Stimulated activated CD4-positive, alpha-beta T cell treated with anti-CD3 and anti-CD28 coated beads, Interleukin-2, amount 100 ng/mL, for 24 hours (primary cell): ENCODE measurements around the gene SLC52A3.

Experiments
- DNase-seq, 2 donors: peaks; one replicate each; pipeline ENCODE4 v3.0.0-alpha.2; 2020

SLC52A3 gene

DNA sequence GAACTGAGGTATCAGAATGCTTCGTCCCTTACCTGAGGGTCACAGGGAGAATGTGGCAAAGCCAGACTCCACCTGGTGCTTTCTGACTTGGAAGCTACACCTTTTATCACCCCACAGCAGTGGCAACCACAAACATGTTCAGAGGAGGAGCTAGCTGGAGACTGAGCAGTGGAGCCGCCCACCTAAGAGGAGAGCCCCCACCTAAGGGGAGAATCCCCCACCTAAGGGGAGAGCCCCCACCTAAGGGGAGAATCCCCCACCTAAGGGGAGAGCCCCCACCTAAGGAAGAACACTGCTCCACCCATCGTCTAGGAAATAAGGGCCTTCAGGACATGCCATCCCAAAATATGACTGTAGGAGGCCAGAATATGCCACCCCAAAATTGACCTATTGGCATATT is 4.0 kb downstream of the SLC52A3 start:
- DNase-seq = no peak

DNA sequence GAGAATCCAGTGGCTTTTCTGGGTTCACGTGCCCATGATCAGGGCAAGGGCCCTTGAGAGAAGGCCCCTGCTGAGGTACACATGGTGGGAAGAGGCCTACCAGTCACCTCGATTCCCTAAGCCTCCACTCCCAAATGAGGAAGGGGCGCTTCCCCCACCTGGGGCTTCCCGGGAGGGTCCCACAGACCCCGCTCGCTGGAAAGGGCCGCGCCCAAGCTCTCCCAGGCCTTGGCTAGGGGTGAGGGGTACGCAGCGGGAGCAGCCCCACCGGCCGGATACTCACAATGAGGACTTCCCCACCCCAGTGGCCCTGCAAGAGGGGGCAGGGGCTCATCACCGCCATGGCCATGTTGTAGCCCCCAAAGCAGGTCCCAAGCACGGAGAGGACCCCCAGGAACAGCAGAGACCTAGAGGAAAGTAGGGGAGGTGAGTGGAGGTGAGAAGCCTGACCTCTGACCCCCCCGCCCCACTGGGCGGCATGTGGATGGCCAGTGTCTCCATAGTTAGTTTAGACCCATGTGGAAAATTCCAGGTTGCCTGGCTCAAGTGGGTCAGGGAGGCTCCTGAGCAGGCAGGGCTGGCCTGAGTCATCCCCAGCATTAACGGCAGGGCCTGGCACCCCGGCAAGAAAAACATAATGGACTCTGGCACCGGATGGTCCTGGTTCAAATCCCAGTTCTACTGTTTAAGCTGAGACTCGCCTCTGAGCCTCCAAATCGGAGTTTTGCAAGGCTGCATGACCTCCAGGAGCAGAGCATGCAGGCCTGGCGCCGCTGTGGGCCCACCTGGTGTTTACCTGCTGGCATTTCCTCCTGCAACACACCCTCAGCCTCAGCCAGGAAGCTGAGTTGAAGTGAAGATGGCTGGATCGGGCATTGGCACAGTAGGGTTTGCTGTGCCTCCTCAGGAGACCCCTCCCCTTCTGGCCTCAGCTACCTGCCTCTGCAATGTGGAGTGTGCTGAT is 6.6 kb downstream of the SLC52A3 start:
- DNase-seq = no peak

DNA sequence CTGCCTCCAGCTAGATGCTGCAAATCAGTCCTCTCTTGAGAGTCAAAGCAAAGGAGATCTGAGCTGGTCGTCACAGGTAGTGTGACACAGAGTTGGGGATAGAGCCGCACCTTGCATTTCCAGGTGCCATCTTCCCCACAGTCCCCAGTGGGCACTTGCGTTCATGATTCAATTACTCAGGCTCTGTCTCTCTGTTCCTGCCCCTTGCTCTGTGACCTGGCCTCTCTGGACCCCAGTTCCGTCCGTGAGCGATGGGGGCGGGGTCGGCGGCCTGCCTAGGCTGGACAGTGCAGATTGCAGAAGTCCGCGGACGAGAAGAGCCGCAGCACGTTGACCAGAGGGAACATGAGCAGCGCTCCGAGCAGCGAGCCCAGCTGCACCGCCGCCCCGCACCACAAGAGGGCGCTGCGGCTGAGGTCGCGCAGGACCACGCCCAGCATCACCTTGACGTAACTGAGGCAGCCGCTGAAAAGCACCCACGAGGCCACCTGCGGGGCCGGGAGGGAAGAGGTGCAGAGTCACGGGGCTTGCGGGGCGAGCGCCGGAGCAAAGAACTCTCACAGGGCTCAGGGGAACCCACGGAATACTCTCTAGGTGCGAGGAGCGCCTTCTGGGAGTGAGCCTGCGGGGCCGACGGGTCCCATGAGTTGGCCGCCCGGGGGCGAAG is 7.4 kb downstream of the SLC52A3 start:
- peak; percentile 42 to 63 for DNase-seq

DNA sequence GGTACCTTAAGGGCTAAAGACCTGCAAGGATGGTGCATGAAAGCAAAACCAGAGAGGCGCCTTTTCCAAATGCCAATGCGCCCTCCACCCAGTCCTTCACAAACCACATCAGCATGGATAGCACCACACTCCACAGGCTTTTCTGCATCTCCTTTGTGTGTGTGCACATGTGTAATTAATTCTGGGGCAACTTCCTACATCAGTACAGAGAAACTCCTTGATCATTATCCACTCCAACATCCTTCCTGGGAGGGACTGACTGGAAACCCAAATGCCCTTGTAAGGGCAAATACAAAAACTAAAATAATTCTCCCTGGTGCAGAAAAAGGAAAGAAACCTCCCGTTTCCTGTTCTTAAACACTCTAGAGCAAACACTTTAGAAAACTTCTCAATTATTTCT is 10.8 kb downstream of the SLC52A3 start:
- DNase-seq = no peak

DNA sequence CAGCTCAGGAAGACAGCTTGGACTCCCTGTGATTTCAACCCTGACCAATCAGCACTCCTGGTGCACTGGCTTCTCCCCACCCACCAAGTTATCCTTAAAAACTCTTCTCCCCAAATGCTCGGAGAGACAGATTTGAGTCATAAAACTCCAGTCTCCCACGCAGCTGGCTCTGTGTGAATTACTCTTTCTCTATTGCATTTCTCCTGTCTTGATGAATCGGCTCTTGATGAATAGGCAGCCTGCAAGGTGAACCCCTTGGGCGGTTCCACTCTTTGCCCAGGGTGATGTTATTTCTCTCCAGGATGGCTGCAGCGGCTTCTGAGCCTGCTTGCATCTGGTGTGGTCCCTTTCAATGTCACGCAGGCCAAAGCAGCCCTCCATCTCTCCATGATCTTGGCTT is 12.4 kb downstream of the SLC52A3 start:
- no peak for DNase-seq

DNA sequence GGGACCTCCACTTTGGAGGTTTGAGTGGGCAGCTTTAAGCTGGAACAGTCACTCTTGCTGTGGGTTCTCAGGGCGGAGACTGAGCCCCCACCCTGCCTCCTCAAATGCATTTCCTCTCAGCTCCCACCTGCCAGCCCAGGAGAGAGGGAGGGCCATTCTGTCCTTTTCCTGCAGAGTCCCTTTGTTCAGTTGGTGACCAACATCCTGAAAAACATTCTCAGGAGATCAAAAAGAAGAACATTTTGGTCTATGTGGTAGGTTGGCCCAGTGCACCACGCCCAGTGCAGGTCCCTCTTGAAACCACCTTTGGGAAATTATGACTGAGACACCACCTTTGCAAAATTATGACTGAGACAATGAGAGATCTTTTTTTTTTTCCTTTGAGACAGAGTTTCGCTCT is 13.4 kb downstream of the SLC52A3 start:
- DNase-seq = no peak

DNA sequence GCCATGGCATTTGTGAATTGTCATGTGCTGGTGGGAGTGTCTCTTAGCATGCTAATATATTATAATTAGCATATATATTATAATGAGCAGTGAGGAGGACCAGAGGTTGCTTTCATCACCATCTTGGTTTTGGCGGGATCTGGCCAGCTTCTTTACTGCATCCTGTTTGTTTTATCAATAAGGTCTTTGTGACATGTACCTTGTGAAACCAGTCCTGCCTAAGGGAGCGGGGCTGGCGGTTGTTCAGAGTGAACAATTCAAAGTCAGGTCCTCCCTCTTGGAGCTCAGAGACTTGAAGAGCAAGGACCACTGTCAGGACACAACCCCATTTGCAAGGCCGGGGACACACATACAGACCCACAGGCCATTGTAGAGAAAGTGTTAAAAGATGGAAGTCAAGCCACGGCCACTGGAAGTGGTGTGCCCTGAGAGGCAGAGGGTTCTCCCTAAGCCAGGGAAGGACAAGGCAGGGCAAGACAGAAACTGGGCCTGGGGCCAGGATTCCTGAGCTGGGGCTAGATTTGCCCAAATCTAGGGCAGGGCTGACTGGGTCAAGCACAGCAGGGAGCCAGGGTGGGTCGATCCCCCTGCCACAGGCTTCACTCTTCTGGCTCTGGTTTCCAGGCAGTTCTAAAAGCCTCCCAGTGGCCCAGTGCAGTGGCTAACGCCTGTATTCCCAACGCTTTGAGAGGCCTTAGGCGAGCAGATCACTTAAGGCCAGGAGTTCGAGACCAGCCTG is 14.2 kb downstream of the SLC52A3 start:
- DNase-seq = no peak

DNA sequence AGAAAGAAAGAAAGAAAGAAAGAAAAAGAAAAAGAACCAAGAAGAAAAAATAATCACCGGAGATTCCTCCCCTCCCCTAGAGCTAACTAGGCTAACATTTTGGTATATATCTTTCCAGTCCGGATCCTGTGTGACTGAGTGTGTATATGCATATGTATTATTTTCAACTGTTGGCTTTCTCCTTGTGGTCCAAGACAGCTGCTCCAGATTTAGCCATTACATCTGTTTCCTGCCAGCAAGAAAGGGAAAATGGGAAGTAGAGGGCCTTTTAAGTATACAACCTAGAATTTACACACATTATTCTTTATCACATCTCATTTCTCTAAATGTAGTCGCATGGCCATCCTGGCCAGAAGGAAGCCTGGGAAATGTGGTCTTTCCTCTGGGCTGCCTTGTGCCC is 15.2 kb downstream of the SLC52A3 start:
- no peak for DNase-seq

DNA sequence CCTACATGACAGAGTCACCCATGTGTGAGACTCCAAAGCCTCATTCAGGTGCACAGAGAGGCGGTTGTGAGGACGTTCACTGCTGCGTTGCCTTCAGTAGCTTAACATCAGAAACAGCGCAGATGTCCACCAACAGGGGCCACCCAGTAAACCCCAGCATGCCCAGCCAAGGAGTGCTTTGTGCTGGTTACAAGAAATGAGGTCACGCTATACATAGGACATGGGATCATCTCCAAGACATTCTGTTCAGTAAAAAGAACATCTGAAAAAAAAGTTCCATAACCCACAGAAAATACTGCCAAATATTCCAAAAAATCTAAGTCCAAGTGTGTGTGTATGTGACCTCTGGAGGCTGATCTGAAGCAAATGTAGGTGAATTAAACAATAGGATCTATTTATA is 16.0 kb downstream of the SLC52A3 start:
- no peak for DNase-seq

DNA sequence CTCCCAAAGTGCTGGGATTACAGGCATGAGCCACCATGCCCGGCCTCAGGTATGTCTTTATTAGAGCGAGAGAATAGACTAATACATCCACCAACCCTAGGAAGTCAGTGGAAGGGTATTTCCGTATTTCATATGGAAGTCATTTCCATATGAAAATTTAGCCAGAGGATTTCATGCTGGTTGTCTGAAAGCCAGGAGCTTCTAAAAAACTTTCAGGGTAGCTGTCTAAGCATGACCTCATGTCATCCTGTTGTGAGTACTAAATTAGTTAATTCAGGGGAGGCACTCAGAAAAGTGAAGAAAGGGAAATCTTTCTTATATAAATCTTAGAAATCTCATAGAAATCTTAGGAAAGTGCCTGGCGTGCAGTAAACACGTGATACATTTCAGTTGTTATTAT is 16.5 kb downstream of the SLC52A3 start:
- DNase-seq = no peak

DNA sequence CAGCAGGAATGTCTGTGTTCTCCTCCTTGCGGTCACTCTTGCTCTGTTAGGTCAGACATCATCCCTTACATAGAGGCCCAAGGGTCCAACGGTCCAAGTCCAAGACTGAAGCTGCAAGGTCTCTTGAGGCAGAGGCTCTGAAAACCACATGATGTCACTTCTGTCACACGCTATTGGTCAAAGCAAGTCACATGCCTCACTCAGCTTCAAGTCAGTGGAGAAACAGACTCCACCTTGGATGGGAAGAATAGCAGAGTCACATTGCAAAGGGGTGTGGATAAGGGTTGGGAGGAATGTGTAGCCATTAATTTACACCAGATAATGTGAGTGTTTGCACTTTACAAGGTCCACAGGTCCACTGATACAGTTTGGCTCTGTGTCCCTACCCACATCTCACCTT is 17.5 kb downstream of the SLC52A3 start:
- DNase-seq = no peak

DNA sequence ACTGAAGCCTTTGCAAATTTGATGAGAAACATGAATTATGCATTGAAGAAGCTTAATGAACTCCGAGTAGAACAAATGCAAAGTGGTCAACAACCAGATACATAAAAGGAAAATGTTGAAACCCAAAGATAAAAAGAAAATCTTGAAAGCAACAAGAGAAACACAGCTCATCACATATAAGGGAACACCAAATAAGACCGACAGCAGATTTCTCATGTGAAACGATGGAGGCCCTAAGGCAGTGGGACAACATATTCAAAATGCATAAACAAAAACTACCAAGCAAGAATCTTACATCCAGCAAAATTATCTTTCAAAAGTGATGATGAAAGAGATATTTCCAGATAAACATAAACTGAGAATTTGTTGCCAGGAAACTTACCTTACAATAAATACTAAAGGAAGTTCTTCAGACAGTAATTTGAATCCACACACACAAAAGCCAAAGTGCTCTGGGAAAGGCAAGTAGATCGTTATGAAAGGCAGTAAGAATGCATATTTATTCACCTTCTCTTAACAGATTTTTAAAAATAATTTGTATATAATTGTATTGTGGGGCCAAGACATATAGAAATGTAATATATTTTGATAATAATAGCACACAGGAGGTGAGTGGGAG is 22.5 kb downstream of the SLC52A3 start:
- DNase-seq = no peak

DNA sequence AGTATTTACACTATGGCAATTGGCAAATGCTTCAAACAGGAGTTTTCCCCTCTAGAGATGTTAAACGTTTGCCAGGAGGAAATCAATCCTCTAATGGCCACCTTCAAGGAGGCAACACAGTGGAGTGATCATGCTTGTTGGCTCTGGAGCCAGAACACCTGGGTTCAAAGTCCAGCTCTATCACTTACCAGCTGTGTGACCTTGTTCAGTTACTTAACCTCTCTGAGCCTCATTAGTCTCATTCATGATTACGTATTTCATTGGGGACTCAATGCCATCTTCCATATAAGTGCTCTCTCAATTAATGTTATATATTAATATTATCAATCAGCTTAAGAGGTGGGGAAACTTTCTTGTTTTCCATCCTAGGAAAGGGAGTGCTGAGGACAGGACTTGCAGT is 26.1 kb downstream of the SLC52A3 start:
- no peak for DNase-seq

DNA sequence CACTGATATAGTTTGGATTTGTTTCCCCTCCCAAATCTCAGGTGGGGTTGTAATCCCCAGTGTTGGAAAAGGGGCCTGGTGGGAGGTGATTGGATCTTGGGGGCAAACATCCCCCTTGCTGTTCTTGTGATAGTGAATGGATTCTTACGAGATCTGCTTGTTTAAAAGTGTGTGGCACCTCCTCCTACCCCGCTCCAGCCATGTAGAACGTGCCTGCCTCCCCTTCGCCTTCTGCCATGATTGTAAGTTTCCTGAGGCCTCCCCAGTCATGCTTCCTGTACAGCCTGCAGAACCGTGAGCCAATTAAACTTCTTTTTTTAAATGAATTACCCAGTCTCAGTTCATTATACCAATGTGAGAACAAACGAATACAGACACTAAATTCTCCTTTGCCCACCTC is 26.7 kb downstream of the SLC52A3 start:
- DNase-seq = no peak

DNA sequence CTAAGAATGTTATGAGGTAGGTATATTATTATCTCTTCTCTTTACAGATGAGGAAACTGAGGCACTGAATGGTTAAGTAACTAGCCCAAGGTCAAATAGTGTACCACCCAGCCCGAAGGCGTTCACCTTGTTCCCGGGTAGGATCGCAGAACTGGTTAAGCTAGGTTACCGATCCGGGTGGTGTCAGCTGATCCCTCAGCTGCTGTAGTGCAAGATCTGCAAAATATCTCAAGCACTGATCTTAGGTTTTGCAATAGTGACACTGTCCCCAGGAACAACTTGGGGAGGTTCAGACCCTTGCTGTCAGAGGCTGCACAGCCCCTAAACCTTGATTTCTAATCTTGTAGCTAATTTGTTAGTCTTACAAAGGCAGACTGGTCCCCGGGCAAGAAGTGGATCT is 28.1 kb downstream of the SLC52A3 start:
- DNase-seq = no peak

DNA sequence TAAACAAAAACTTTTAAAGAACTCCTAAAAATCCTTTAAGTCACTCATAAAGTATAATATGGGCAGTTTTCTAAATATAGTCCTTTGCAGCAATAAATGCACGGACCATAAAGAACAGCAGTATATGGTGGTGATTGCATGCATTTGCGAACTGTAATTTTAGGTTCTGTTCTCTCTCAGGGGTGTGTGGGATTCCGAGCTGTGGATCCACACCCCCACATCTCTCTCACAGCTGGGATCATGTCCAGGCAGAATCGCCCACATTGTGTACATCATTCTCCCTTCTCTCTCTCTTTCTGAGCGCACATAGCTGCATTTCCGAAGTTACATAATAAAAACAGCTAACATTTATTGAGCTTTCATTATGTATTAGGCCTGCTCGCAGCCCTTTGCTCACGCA is 28.6 kb downstream of the SLC52A3 start:
- DNase-seq = no peak

DNA sequence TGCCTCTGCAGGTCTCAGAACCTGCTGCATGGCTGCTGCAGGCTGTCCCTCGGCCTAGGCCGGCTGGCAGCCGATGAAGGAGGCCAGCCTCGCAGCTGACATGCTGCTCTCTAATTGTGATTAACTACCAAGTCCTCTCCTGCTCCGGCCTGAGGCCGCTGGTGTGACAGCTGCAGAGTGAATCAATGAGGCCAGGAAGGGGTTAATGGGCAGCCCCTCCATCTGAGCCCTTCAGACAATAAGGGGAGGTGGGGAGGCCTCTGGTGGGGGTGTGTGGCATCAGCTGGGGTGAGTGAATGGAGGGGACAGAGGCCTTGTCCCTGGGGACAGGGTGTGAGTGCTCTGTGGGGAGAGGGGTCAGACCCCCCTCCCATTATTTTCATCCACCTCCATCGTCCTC is 34.4 kb downstream of the SLC52A3 start:
- DNase-seq = no peak

DNA sequence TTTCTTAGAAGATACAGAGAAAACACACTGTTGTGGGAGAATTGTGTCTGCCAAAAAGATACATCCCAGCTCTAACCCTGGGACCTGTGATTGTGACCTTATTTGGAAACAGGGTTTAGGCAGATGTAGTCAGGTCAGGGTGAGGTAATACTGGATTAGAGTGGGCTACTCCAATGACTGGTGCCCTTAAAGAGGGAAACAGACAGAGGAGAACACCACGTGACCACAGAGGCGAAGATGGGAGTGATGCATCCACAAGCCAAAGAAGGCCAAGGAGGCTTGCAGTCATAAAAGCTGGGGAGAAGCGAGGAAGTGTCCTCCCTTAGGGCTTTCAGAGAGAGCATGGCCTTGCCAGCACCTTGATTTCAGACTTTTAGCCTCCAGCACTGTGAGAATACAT is 35.6 kb downstream of the SLC52A3 start:
- DNase-seq = no peak

DNA sequence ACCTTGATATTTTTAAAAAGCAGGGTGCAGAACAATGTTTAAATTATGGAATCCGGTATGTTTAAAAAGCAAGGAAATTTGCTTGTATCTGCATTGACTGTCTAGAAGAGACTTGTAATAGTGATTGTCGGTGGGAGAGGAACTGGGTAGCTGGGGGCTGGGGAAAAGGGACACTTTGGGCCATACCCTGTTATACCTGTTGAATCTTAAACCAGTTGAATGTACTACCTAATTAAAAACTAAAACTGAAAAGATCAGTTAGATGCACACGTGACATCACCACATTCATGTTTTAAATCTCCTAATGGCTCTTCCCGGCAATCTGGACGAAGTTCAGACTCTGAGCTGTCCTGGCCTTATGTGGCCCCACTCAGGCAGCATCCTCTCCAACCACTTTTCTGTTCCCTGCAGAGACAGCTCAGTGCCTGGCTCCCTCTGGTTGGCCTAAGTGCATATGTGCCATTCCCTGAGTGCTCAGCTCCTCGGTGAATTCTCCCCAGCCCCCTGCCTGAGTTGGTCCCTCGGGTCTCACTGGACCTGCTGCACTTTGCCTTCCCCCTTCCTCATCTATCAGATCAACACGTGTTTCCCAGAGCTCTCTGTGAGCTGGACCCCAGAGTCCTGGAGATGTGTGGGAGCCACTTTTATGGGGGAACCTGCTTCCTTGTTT is 36.3 kb downstream of the SLC52A3 start:
- no peak for DNase-seq

DNA sequence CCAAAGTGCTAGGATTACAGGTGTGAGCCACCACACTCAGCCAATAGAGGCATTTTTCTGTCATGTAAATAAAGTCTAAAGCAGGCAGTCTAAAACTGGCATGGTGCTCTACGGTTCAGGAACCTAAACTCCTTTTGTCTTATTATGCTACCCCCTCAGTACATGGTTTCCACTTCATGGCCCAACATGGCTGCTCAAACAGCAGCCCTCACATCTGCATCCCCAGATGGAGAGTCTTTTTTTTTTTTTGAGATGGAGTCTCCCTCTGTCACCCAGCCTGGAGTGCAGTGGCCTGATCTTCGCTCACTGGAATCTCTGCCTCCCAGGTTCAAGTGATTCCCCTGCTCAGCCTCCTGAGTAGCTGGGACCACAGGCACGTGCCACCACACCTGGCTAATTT is 38.3 kb downstream of the SLC52A3 start:
- no peak for DNase-seq

DNA sequence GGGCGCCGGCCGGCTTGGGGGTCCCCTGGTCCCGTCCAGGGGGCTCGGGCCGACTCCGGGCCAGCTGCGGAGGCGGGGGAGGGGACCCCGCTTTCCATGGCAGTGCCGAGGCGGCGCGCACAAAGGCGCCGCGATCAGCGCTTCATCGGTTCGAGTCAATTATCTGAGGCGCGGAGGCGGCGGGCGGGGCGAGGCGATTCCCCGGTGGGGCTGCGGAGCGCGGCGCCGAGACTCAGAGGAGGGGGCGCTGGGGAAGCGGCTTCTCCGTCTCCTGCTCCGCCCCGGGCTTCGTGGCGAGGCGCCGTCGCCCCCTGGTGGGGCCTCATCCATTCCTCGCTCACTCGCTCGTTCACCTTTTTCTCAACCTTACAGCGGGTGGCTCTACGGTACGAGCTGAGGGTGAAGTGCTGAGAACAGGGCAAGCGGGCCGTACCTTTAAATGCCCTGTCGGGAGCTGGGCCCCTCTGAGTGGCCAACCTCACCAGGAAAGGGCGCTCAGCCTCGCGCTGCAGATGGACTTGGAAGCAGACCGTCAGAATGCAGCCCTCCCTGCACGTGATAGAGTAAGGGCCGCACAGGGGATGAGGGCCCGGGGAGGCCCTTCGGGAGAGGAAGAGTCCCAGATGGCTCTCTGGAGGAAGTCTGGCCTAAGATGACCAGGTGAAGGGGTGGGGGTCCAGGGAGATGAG is 39.9 kb downstream of the SLC52A3 start:
- DNase-seq = peak; percentile 62 to 71

DNA sequence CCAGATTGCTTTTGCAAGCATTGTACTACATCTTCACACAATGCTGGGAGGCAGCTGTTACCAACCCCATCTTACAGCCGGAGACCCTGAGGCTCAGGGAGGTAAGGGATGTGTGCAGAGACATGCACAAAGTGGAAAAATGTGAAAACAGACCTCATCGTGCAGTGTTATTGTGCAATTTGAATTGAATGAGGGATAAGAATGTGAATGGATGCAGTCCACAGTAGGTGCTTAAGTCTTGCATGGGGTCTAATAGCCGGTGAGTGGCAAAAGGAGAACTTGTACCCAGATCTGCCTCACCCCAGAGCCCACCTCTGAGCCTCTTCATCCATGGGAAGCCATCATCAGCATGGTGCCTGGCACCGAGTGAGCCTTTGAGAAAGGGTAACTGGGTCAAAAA is 42.1 kb downstream of the SLC52A3 start:
- no peak for DNase-seq
